Type B pancreatic cell (in vitro differentiated cells): ENCODE results near the gene STC2. TPM values are rescaled to one million over a fixed set of nuclear protein-coding genes. Genes with fewer than 3 reads are reported as not detected.
A peak's percentile ranks its signal among the peaks of the same experiment; 100 is the strongest.
"Not testable (repeated sequence)": the region's sequence is repeated elsewhere in the genome, so short reads cannot be mapped to it uniquely, and the experiment has no call there.

ENCODE experiments used
- DNase-seq: peaks from one replicate; pipeline ENCODE4 v3.0.0; 2021; ENCODE audit warnings: mixed read lengths; ENCODE audit not compliant: unreplicated experiment; ENCODE audit errors: extremely low spot score
- H3K27ac Mint-ChIP-seq: 2 replicates; pipeline ENCODE4 v1.8.0; 2021; ENCODE audit warnings: mild to moderate bottlenecking, mixed read lengths
- H3K27me3 Mint-ChIP-seq: 2 replicates; pipeline ENCODE4 v1.8.0; 2021; ENCODE audit warnings: mixed read lengths
- H3K36me3 Mint-ChIP-seq: 2 replicates; pipeline ENCODE4 v1.8.0; 2021; ENCODE audit warnings: mixed read lengths
- H3K4me1 Mint-ChIP-seq: one replicate; pipeline ENCODE4 v1.8.0; 2021; ENCODE audit warnings: mixed read lengths; ENCODE audit not compliant: unreplicated experiment
- H3K4me3 Mint-ChIP-seq: 2 replicates; pipeline ENCODE4 v1.8.0; 2021; ENCODE audit warnings: mild to moderate bottlenecking, mixed read lengths
- H3K9me3 Mint-ChIP-seq: 2 replicates; pipeline ENCODE4 v1.8.0; 2021; ENCODE audit warnings: mixed read lengths
- CTCF ChIP-seq: fragments of 200-600 bp; sonication (generic); conservative IDR thresholded peaks from 2 replicates; pipeline ENCODE4 v1.5.0; 2021; ENCODE audit warnings: antibody characterized with exemption, mild to moderate bottlenecking
- total RNA-seq: library from RNA; stranded (reverse); gene quantifications from 2 replicates; pipeline ENCODE4 v1.2.1, GENCODE V29; 2021; ENCODE audit warnings: low replicate concordance

STC2 gene
- total RNA-seq, 1 donor from 2014 or later: 25.7 TPM

GRCh38 chr5:173287086-173287485 is 41.1 kb downstream of the STC2 start:
- no peak overlapping the region for H3K27ac Mint-ChIP-seq
- H3K36me3 Mint-ChIP-seq: no peaks in the 10 kb centered on the region
- H3K27me3 Mint-ChIP-seq: peaks cover 66% of the 10 kb centered on the region
- no peak for DNase-seq
- H3K4me1 Mint-ChIP-seq: peaks cover 27% of the 10 kb centered on the region
- no peaks in the 10 kb centered on the region for H3K9me3 Mint-ChIP-seq
- H3K4me3 Mint-ChIP-seq: no peak overlapping the region
- TF ChIP-seq CTCF: no peak

- H3K4me3 Mint-ChIP-seq, H3K9me3 Mint-ChIP-seq, H3K4me1 Mint-ChIP-seq, H3K27ac Mint-ChIP-seq, DNase-seq, H3K36me3 Mint-ChIP-seq: not testable (repeated sequence)
- H3K27me3 Mint-ChIP-seq: peaks cover 66% of the 10 kb centered on the region
These were observed 43.8 kb downstream of the STC2 start for GRCh38 chr5:173284343-173284958.

- Mint-ChIP-seq H3K36me3 (peaks cover 4% of the 10 kb centered on the region), H3K4me3 (peak overlapping the region; percentile 72), H3K27me3 (peaks cover 62% of the 10 kb centered on the region), H3K4me1 (peaks cover 8% of the 10 kb centered on the region), H3K9me3 (no peaks in the 10 kb centered on the region), H3K27ac (no peak overlapping the region)
- peak; percentile 84 for DNase-seq
- TF ChIP-seq CTCF: peak; percentile 90
These were observed 44.6 kb downstream of the STC2 start for GRCh38 chr5:173283318-173284288.

GRCh38 chr5:173282916-173283315 is 45.3 kb downstream of the STC2 start:
- H3K36me3 Mint-ChIP-seq: peaks cover 4% of the 10 kb centered on the region
- H3K27me3 Mint-ChIP-seq: peaks cover 60% of the 10 kb centered on the region
- H3K27ac Mint-ChIP-seq: no peak overlapping the region
- H3K4me1 Mint-ChIP-seq: peaks cover 6% of the 10 kb centered on the region
- H3K4me3 Mint-ChIP-seq: peak overlapping the region; percentile 72
- DNase-seq: no peak
- H3K9me3 Mint-ChIP-seq: no peaks in the 10 kb centered on the region
- TF ChIP-seq CTCF: no peak

GRCh38 chr5:173281910-173282309 is 46.3 kb downstream of the STC2 start:
- Mint-ChIP-seq H3K9me3 (no peaks in the 10 kb centered on the region), H3K4me1 (peaks cover 5% of the 10 kb centered on the region), H3K27ac (no peak overlapping the region), H3K36me3 (peaks cover 4% of the 10 kb centered on the region), H3K27me3 (peaks cover 60% of the 10 kb centered on the region), H3K4me3 (peak overlapping the region; percentile 53)
- TF ChIP-seq CTCF: peak; percentile 66
- no peak for DNase-seq

- Mint-ChIP-seq H3K27me3 (peaks cover 54% of the 10 kb centered on the region), H3K36me3 (peaks cover 4% of the 10 kb centered on the region), H3K9me3 (no peaks in the 10 kb centered on the region), H3K4me3 (no peak overlapping the region), H3K27ac (no peak overlapping the region), H3K4me1 (peaks cover 5% of the 10 kb centered on the region)
- TF ChIP-seq CTCF: no peak
- DNase-seq: no peak
These were observed 49.0 kb downstream of the STC2 start for GRCh38 chr5:173279166-173279565.
